Activated T-helper 1 cell treated with Interleukin-2 at 50 U/mL for 16 hours (primary cell): ENCODE results near the gene BLTP3A.

ENCODE experiments used
- DNase-seq: peaks from one replicate; pipeline ENCODE4 v3.0.0-alpha.2; 2020; ENCODE audit warnings: low read depth

The BLTP3A gene

DNA sequence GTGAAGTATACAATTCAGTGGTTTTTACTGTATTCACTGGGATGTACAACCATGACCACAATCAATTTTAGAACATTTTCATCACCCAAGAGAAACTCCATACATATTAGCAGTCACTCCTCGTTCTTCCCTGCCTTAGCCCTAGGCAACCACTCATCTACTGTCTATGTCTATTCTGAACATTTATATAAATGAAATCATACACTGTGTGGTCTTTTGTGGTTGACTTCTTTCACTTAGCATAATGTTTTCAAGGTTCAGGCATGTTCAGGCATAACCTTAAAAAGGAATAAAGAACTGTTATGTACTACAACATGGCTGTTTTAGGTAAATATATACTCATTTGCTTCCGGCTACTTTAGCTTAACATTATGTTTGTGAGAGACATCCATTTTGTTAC is 37.3 kb downstream of the BLTP3A start:
- no peak for DNase-seq

DNA sequence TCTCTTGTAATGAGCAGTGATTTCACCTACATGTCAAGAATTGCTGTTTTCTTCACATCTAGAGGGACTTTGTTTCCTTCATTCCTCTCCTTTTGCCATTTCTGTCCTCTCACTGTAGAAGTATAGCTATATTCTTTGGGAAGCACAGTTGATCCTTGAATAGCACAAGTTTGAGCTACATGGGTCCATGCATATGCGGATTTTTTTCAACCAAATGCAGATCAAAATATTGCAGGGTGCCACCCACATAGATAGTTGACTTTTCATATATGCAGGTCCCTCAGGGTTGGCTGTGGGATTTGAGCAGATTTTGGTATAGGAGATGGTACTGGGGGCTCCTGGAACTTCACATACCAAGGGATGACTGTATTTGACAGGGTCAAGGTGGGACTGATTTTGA is 41.1 kb downstream of the BLTP3A start:
- DNase-seq: no peak

DNA sequence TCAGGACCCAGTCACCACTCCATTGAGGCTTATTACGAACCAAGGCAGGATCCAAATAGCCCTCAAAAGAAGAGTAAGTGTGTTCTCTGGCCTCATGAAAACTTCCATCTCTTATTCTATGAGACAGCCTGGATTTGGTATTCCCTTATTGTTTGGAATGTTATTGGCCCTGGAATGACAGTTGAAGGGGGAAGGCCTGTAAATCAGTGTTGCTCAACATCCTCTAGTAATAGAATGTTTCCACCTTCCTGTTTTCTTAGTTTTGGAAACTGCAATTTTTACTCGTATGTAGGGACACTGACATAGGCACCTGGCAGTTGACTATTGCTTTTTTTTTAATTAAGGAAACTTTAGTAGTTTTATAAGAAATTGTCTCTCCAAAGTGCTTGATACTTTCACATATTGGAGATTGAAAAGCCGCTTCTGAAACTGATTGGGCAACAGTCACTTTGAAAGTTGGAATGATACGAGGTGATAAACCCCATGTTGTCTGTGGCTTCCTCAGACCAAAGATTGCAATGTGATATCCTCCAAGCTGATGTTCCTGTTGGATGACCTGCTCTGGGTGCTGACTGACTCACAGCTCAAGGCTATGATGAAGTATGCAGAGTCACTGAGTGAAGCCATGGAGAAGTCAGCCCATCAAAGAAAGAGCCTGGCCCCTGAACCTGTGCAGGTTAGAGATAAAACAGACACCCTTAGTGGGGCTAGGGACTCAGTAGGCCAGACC is 43.1 kb downstream of the BLTP3A start:
- no peak for DNase-seq

DNA sequence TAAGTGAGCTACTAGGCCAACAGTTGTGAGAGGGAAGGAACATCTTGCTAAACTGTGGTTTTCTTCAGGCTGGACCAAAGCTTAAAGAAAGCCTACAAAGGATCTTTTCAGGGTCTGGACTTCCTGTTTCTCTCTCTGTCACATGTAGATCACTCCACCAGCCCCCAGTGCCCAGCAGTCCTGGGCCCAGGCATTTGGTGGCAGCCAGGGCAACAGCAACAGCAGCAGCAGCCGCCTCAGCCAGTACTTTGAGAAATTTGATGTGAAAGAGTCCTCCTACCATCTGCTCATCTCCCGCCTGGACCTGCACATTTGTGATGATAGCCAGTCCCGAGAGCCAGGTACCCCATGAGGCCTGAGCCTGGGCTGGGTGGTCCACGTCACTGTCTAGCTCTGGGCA is 44.1 kb downstream of the BLTP3A start:
- DNase-seq: no peak

DNA sequence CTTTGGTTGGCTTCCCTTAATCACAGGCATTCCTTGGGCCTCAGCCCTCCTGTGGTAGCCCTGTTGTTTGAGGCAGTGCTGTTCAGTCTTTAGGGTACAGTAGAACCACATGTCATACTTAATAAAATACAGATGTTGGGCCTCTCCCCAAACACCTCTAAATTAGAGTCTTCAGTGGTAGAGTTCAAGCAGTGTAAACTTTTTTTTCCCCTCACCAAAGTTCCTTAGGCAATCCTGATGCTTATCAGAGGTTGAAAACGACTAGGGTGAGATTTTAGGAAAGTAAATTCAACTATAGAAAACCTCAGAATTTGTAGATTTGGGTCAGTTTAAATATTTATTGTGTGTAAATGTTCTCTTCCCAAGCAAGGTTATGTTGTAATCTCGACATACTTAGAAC is 44.6 kb downstream of the BLTP3A start:
- DNase-seq: no peak

DNA sequence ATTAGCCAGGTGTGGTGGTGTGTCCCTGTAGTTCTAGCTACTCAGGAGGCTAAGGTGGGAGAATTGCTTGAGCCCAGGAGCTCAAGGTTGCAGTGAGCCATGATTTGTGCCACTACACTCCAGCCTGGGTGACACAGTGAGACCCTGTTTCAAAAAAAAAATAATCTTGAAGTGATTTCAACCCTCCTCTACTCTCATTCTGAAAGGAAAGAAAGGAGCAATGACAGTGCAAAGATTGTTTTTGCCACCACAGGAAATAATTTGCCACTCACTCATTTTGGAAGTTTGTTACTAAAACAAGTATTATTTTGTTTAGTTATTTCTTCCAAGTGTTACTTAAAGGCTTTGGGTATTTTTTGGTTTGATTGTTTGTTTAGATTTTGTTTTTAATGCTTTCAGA is 45.6 kb downstream of the BLTP3A start:
- DNase-seq: no peak

DNA sequence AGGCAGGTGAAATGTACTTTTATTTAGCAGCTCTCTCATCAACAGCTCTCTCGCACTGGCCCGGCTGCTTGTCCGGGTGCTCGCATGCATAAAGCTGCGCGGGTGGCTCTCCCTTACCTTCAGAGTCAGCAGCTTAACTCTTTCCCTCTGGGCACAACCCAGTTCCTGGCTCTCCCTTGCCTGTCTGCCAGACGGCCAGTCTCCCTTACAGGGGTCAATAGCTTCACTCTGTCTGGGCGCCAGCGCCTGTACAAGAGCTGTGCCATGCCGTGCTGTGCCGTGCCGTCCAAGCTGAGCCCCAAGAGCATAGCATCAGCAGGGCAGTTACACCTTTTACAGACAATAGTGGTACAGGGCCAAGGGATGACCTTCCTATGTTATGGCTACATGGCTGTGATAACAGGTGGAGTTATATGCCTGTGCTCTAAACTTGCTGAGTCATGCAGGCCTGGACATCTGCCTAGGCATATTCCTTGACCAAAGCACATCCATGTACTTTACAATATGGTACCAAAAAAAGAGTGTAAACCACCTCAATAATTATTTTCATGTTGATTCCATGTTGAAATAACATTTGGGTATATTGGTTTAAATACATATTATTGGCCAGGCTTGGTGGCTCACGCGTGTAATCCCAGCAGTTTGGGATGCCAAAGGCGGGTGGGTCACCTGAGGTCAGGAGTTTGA is 47.9 kb downstream of the BLTP3A start:
- no peak for DNase-seq
